PC-3 (cell line): ENCODE measurements around the gene ADAM15. TPM values are rescaled to one million over a fixed set of nuclear protein-coding genes. Genes with fewer than 3 reads are reported as not detected.

Experiments
- ATAC-seq: fragments of 200-7000 bp; cut with Tn5 transposase; 2 replicates; pipeline ENCODE4 v1.9.1; 2020; ENCODE audit warnings: mild to moderate bottlenecking, moderate library complexity
- BruUV-seq: library from RNA; stranded (reverse); fragments of 400-500 nt; replicated peaks from 2 replicates; lab custom pipeline; 2021; lab: Mats Ljungman, UMichigan
- CTCF ChIA-PET: fragments of 300-600 bp; sonication (Branson Sonifier 250); formaldehyde crosslinking; loops from one replicate; lab custom pipeline; 2022; ENCODE audit warnings: antibody characterized with exemption; lab: Charles Lee
- POLR2A ChIA-PET: fragments of 300-600 bp; sonication (Branson Sonifier 250); formaldehyde crosslinking; loops from one replicate; lab custom pipeline; 2022; ENCODE audit warnings: antibody characterized with exemption; ENCODE audit not compliant: unreplicated experiment; lab: Charles Lee
- DNase-seq: peaks from one replicate; pipeline ENCODE4 v3.0.0-alpha.2; 2015
- H2AFZ ChIP-seq: fragments of 300-600 bp; sonication (generic); 2 replicates; pipeline ENCODE4 v1.6.0; 2016; ENCODE audit warnings: antibody characterized with exemption, low read length
- H3F3A ChIP-seq: fragments of 300-600 bp; sonication (generic); one replicate; pipeline ENCODE4 v1.6.0; 2017; ENCODE audit warnings: antibody characterized with exemption, low read length, control low read depth, mild to moderate bottlenecking; ENCODE audit not compliant: unreplicated experiment
- H3K27ac ChIP-seq: fragments of 300-600 bp; sonication (generic); 2 replicates; pipeline ENCODE4 v1.5.1; 2016; ENCODE audit warnings: mild to moderate bottlenecking, low read length
- H3K27me3 ChIP-seq: fragments of 300-600 bp; sonication (generic); 2 replicates; pipeline ENCODE4 v1.6.1; 2016; ENCODE audit warnings: low read length, mixed read lengths
- H3K36me3 ChIP-seq: fragments of 300-600 bp; sonication (generic); 2 replicates; pipeline ENCODE4 v1.6.1; 2016; ENCODE audit warnings: low read depth, mixed run types, low read length, mixed read lengths
- H3K4me1 ChIP-seq: fragments of 300-600 bp; sonication (generic); 2 replicates; pipeline ENCODE4 v1.5.1; 2016; ENCODE audit warnings: low read length; ENCODE audit not compliant: insufficient read depth
- H3K4me2 ChIP-seq: fragments of 300-600 bp; sonication (generic); 2 replicates; pipeline ENCODE4 v1.6.0; 2016; ENCODE audit warnings: low read length
- H3K4me3 ChIP-seq: fragments of 300-600 bp; sonication (generic); 2 replicates; pipeline ENCODE4 v1.5.1; 2016; ENCODE audit warnings: mild to moderate bottlenecking, low read length, mixed read lengths
- H3K79me2 ChIP-seq: fragments of 300-600 bp; sonication (generic); 2 replicates; pipeline ENCODE4 v1.6.1; 2017; ENCODE audit warnings: low read length, mixed read lengths
- H3K9ac ChIP-seq: fragments of 300-600 bp; sonication (generic); 2 replicates; pipeline ENCODE4 v1.6.0; 2016; ENCODE audit warnings: mild to moderate bottlenecking, low read length
- H3K9me2 ChIP-seq: fragments of 300-600 bp; sonication (generic); replicated peaks from 2 replicates; pipeline ENCODE4 v1.6.1; 2016; ENCODE audit warnings: mixed run types, low read length, mixed read lengths
- H3K9me3 ChIP-seq: fragments of 300-600 bp; sonication (generic); 2 replicates; pipeline ENCODE4 v1.6.1; 2016; ENCODE audit warnings: low read length, mixed read lengths
- H4K20me1 ChIP-seq: fragments of 300-600 bp; sonication (generic); 2 replicates; pipeline ENCODE4 v1.6.1; 2016; ENCODE audit warnings: low read length, mixed read lengths
- EZH2 ChIP-seq: fragments of 300-600 bp; sonication (generic); IDR thresholded peaks from one replicate; pipeline ENCODE4 v1.6.1; 2017; ENCODE audit warnings: antibody characterized with exemption, mild to moderate bottlenecking, low read length; ENCODE audit not compliant: unreplicated experiment
- EZH2phosphoT487 ChIP-seq: fragments of 300-600 bp; sonication (generic); IDR thresholded peaks from 2 replicates; pipeline ENCODE4 v1.6.1; 2018; ENCODE audit warnings: mild to moderate bottlenecking, antibody characterized with exemption, low read length, borderline replicate concordance
- intact Hi-C: fragments of 100-400 bp; cut with micrococcal nuclease; formaldehyde crosslinking; loops from 2 replicates; pipeline ENCODE4 v1.9.0; 2023
- total RNA-seq: library from RNA; depleted of rRNA; stranded (reverse); fragments of >200 nt; gene quantifications from 2 replicates; pipeline ENCODE4 v1.2.3, GENCODE V29; 2014
- TF ChIP-seq, protein P1 (sequence below): fragments of 300-600 bp; sonication (generic); conservative IDR thresholded peaks from 2 replicates; pipeline ENCODE4 v1.5.1; 2017; ENCODE audit warnings: antibody characterized with exemption, low read depth, mild to moderate bottlenecking, low read length

Gene ADAM15
- total RNA-seq, 1 experiment from 2014 or later: 334 TPM

DNA sequence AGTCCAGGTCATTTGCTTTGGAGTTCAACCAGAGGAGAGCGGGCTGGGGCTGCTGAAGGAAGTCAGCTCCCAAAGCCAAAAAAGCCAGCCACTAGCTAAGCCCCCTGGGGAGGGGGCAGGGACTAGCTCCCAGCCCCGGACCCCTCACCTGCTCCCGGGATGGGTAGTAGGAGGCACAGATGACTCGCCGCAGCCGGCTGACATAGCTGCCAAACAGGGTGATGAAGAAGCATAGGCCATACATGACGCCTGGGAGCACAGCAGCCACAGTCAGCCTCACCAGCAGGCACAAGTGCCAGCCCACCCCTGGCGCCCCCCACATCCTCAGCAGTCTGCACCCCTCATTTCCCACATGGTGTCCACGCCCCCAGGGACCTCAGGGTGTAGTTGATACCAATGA lies 25.0 kb upstream of the ADAM15 start:
- no peaks in the 10 kb centered on the region for H3K9me3 ChIP-seq
- DNase-seq (no peak), ATAC-seq (no peak; the same call in 1 of the 2 replicates)
- no peak overlapping the region for H2AFZ ChIP-seq
- no TSS peak for BruUV-seq
- H3K27me3 ChIP-seq: no peaks in the 10 kb centered on the region
- H3K9ac ChIP-seq: no peak overlapping the region
- peaks cover 7% of the 10 kb centered on the region for H3K4me1 ChIP-seq
- H3K4me3 ChIP-seq: no peak overlapping the region
- H3K4me2 ChIP-seq: no peak overlapping the region
- CTCF ChIA-PET: interaction anchor here (0.7 kb wide), 1 partner anchor 8 kb away, joined by 3 read pairs; no protein-coding TSS in a partner anchor
- H3K36me3 ChIP-seq: no peaks in the 10 kb centered on the region
- no peak overlapping the region for H3K27ac ChIP-seq
- H3F3A ChIP-seq: no peaks in the 10 kb centered on the region
- H3K9me2 ChIP-seq: no peaks in the 10 kb centered on the region
- intact Hi-C loops: no loop called here
- POLR2A ChIA-PET: no interaction called here
- H4K20me1 ChIP-seq: no peaks in the 10 kb centered on the region
- H3K79me2 ChIP-seq: no peaks in the 10 kb centered on the region
- no peak for TF ChIP-seq EZH2phosphoT487
- TF ChIP-seq, protein P1, sequence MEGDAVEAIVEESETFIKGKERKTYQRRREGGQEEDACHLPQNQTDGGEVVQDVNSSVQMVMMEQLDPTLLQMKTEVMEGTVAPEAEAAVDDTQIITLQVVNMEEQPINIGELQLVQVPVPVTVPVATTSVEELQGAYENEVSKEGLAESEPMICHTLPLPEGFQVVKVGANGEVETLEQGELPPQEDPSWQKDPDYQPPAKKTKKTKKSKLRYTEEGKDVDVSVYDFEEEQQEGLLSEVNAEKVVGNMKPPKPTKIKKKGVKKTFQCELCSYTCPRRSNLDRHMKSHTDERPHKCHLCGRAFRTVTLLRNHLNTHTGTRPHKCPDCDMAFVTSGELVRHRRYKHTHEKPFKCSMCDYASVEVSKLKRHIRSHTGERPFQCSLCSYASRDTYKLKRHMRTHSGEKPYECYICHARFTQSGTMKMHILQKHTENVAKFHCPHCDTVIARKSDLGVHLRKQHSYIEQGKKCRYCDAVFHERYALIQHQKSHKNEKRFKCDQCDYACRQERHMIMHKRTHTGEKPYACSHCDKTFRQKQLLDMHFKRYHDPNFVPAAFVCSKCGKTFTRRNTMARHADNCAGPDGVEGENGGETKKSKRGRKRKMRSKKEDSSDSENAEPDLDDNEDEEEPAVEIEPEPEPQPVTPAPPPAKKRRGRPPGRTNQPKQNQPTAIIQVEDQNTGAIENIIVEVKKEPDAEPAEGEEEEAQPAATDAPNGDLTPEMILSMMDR: no peak
- no peak for TF ChIP-seq EZH2

GRCh38 chr1:155026588-155026987 lies 24.5 kb upstream of the ADAM15 start:
- H3F3A ChIP-seq: no peaks in the 10 kb centered on the region
- no peaks in the 10 kb centered on the region for H3K36me3 ChIP-seq
- H3K79me2 ChIP-seq: no peaks in the 10 kb centered on the region
- H3K4me3 ChIP-seq: no peak overlapping the region
- H3K9me3 ChIP-seq: no peaks in the 10 kb centered on the region
- TF ChIP-seq, protein P1: no peak
- TF ChIP-seq EZH2phosphoT487 (no peak), EZH2 (no peak)
- POLR2A ChIA-PET: no interaction called here
- H2AFZ ChIP-seq: no peak overlapping the region
- peaks cover 7% of the 10 kb centered on the region for H3K4me1 ChIP-seq
- no peak overlapping the region for H3K4me2 ChIP-seq
- H4K20me1 ChIP-seq: no peaks in the 10 kb centered on the region
- ATAC-seq: peak; percentile 70
- H3K9me2 ChIP-seq: no peaks in the 10 kb centered on the region
- H3K27ac ChIP-seq: no peak overlapping the region
- H3K27me3 ChIP-seq: no peaks in the 10 kb centered on the region
- CTCF ChIA-PET: no interaction called here
- DNase-seq: peak; percentile 71
- no peak overlapping the region for H3K9ac ChIP-seq
- no TSS peak for BruUV-seq
- intact Hi-C loops: no loop called here

GRCh38 chr1:155029513-155030242 lies 21.4 kb upstream of the ADAM15 start:
- H3K27me3 ChIP-seq: no peaks in the 10 kb centered on the region
- H4K20me1 ChIP-seq: no peaks in the 10 kb centered on the region
- no peak overlapping the region for H3K4me3 ChIP-seq
- ChIA-PET POLR2A (no interaction called here), CTCF (no interaction called here)
- BruUV-seq: no TSS peak
- H3K27ac ChIP-seq: no peak overlapping the region
- no peak overlapping the region for H2AFZ ChIP-seq
- no peak overlapping the region for H3K4me2 ChIP-seq
- H3K9me2 ChIP-seq: no peaks in the 10 kb centered on the region
- H3K9me3 ChIP-seq: no peaks in the 10 kb centered on the region
- no peaks in the 10 kb centered on the region for H3F3A ChIP-seq
- no peaks in the 10 kb centered on the region for H3K36me3 ChIP-seq
- ATAC-seq: no peak
- H3K79me2 ChIP-seq: no peaks in the 10 kb centered on the region
- TF ChIP-seq EZH2 (no peak), EZH2phosphoT487 (no peak)
- TF ChIP-seq, protein P1: no peak
- no peak for DNase-seq
- H3K9ac ChIP-seq: no peak overlapping the region
- intact Hi-C loops: no loop called here
- peaks cover 7% of the 10 kb centered on the region for H3K4me1 ChIP-seq
